ENCODE results near the gene DGKB.

DGKB gene

GRCh38 chr7:14209896-14210484 lies 692.6 kb downstream of the DGKB start:
- no peak for DNase-seq (ENCODE audit: low read depth)

GRCh38 chr7:14207711-14208110 lies 694.8 kb downstream of the DGKB start:
- DNase-seq (ENCODE audit: low read depth): no peak

- no peak for DNase-seq (ENCODE audit: low read depth)
These were observed 695.4 kb downstream of the DGKB start for GRCh38 chr7:14207138-14207537.

GRCh38 chr7:14206121-14206520 lies 696.4 kb downstream of the DGKB start:
- no peak for DNase-seq (ENCODE audit: low read depth)

- DNase-seq (ENCODE audit: low read depth): no peak
These were observed 701.2 kb downstream of the DGKB start for GRCh38 chr7:14201353-14201752.

GRCh38 chr7:14199336-14199735 lies 703.2 kb downstream of the DGKB start:
- no peak for DNase-seq (ENCODE audit: low read depth)

GRCh38 chr7:14197280-14197679 lies 705.3 kb downstream of the DGKB start:
- no peak for DNase-seq (ENCODE audit: low read depth)

- no peak for DNase-seq (ENCODE audit: low read depth)
These were observed 706.0 kb downstream of the DGKB start for GRCh38 chr7:14196555-14196954.

- no peak for DNase-seq (ENCODE audit: low read depth)
These were observed 706.7 kb downstream of the DGKB start for GRCh38 chr7:14195871-14196270.

GRCh38 chr7:14195079-14195478 lies 707.5 kb downstream of the DGKB start:
- no peak for DNase-seq (ENCODE audit: low read depth)

- no peak for DNase-seq (ENCODE audit: low read depth)
These were observed 710.9 kb downstream of the DGKB start for GRCh38 chr7:14191686-14192098.

GRCh38 chr7:14184292-14184864 lies 718.2 kb downstream of the DGKB start:
- no peak for DNase-seq (ENCODE audit: low read depth)

GRCh38 chr7:14179781-14180180 lies 722.8 kb downstream of the DGKB start:
- DNase-seq (ENCODE audit: low read depth): no peak

GRCh38 chr7:14177876-14178275 lies 724.7 kb downstream of the DGKB start:
- no peak for DNase-seq (ENCODE audit: low read depth)

- DNase-seq (ENCODE audit: low read depth): no peak
These were observed 731.7 kb downstream of the DGKB start for GRCh38 chr7:14170872-14171271.

- DNase-seq (ENCODE audit: low read depth): no peak
These were observed 744.4 kb downstream of the DGKB start for GRCh38 chr7:14158111-14158510.

GRCh38 chr7:14156436-14156835 lies 746.1 kb downstream of the DGKB start:
- no peak for DNase-seq (ENCODE audit: low read depth)

GRCh38 chr7:14148974-14149373 lies 753.6 kb downstream of the DGKB start:
- DNase-seq (ENCODE audit: low read depth): no peak

GRCh38 chr7:14147532-14147931 lies 755.0 kb downstream of the DGKB start:
- DNase-seq (ENCODE audit: low read depth): no peak

- DNase-seq (ENCODE audit: low read depth): no peak
These were observed 758.0 kb downstream of the DGKB start for GRCh38 chr7:14144538-14144937.

- no peak for DNase-seq (ENCODE audit: low read depth)
These were observed 758.4 kb downstream of the DGKB start for GRCh38 chr7:14144109-14144508.

- DNase-seq (ENCODE audit: low read depth): peak; percentile 10
These were observed 764.9 kb downstream of the DGKB start for GRCh38 chr7:14137676-14138075.

GRCh38 chr7:14133752-14134151 lies 768.8 kb downstream of the DGKB start:
- no peak for DNase-seq (ENCODE audit: low read depth)

- DNase-seq (ENCODE audit: low read depth): peak; percentile 3
These were observed 776.6 kb downstream of the DGKB start for GRCh38 chr7:14125998-14126397.

Measured in stromal cell of bone marrow (primary cell).